H1 (cell line): Measurements from ENCODE around the gene F10. TPM values are rescaled to one million over a fixed set of nuclear protein-coding genes. Genes with fewer than 3 reads are reported as not detected.

ENCODE experiments used
- EP300 ChIP-seq, 2 experiments: IDR thresholded peaks; 1 replicate in 1 of 2; 2 replicates in 1 of 2; pipeline ENCODE4 v1.6.1; 2011 to 2012; ENCODE audit warnings: low read depth in 2 of 2, low read length in 2 of 2, mild to moderate bottlenecking in 2 of 2, borderline replicate concordance in 1 of 2, inconsistent platforms in 1 of 2, moderate library complexity in 1 of 2
- GTF2F1 ChIP-seq: IDR thresholded peaks from 2 replicates; pipeline ENCODE4 v1.6.1; 2012; ENCODE audit warnings: low read depth, low read length, improper control_type of control experiment, borderline replicate concordance
- TAF1 ChIP-seq: IDR thresholded peaks from 2 replicates; pipeline ENCODE4 v1.6.1; 2011; ENCODE audit warnings: mild to moderate bottlenecking, low read depth, low read length
- polyA plus RNA-seq, 7 experiments: library from polyadenylated mRNA; depleted of rRNA in 3 of 7; stranded (reverse) in 5 of 7; unstranded in 2 of 7; fragments of >200 nt in 5 of 7; fragments of 200-250 nt in 2 of 7; gene quantifications; 1 replicate in 5 of 7; 2 replicates in 1 of 7; 4 replicates in 1 of 7; pipeline versions ENCODE4 v1.2.1 to v1.2.3, GENCODE V29; 2011 to 2013; ENCODE audit warnings: missing spikeins in 2 of 7, mixed read lengths in 2 of 7
- total RNA-seq: library from RNA; stranded (reverse); fragmentation: NEBNext Ultra II Directional; extraction: Animal tissue kit (Norgen Biotek cat#: 25700); gene quantifications from 2 replicates; pipeline ENCODE4 v1.2.1, GENCODE V29; 2021

Gene F10
- total and polyA plus RNA-seq, 2 of the 8 experiments (the other 6 are each of a cell fraction or from before 2014, with no cell fraction given), result 2.0 to 4.2 TPM

GRCh38 chr13:113077953-113078901 lies 44.4 kb upstream of the F10 start (continued):
- TF ChIP-seq GTF2F1, result no peak
- no peak for TF ChIP-seq TAF1
- no peak for TF ChIP-seq EP300 (IDR thresholded peaks at IDR 0.05; ENCODE audit: borderline replicate concordance in 1 of 2, low read depth in 2 of 2, low read length in 2 of 2)
